Loucy (cell line): ENCODE data around the gene PLA2G4C.

Experiments used
- H2AFZ ChIP-seq: fragments of 200-600 bp; sonication (generic); 2 replicates; pipeline ENCODE4 v1.6.0; 2016; ENCODE audit warnings: antibody characterized with exemption, mild to moderate bottlenecking, low read length, moderate library complexity
- H3F3A ChIP-seq: fragments of 200-600 bp; 2 replicates; pipeline ENCODE4 v1.6.0; 2016; ENCODE audit warnings: antibody characterized with exemption, low read depth, mild to moderate bottlenecking
- H3K27me3 ChIP-seq: fragments of 200-600 bp; sonication (generic); 2 replicates; pipeline ENCODE4 v1.6.1; 2014; ENCODE audit warnings: low read length, mild to moderate bottlenecking; ENCODE audit not compliant: insufficient read depth, poor library complexity, severe bottlenecking
- H3K36me3 ChIP-seq: fragments of 200-600 bp; sonication (generic); 2 replicates; pipeline ENCODE4 v1.6.1; 2016; ENCODE audit warnings: low read length; ENCODE audit not compliant: insufficient read depth
- H3K4me1 ChIP-seq: fragments of 200-600 bp; sonication (generic); 2 replicates; pipeline ENCODE4 v1.5.1; 2014; ENCODE audit warnings: low read length, mild to moderate bottlenecking; ENCODE audit not compliant: insufficient read depth, poor library complexity, severe bottlenecking
- H3K4me2 ChIP-seq: fragments of 200-600 bp; sonication (generic); 2 replicates; pipeline ENCODE4 v1.6.0; 2014; ENCODE audit warnings: antibody characterized with exemption, low read length, low read depth, mild to moderate bottlenecking; ENCODE audit not compliant: poor library complexity, severe bottlenecking
- H3K4me3 ChIP-seq: fragments of 200-600 bp; sonication (generic); 2 replicates; pipeline ENCODE4 v1.5.1; 2014; ENCODE audit warnings: low read length, mild to moderate bottlenecking, mixed read lengths; ENCODE audit not compliant: poor library complexity, severe bottlenecking
- H3K79me2 ChIP-seq: fragments of 200-600 bp; sonication (generic); 2 replicates; pipeline ENCODE4 v1.6.1; 2014; ENCODE audit warnings: low read length; ENCODE audit not compliant: insufficient read depth
- H3K9ac ChIP-seq: fragments of 200-600 bp; sonication (generic); 2 replicates; pipeline ENCODE4 v1.6.0; 2014; ENCODE audit warnings: mild to moderate bottlenecking, low read depth, low read length, moderate library complexity; ENCODE audit not compliant: poor library complexity, severe bottlenecking
- H3K9me2 ChIP-seq: fragments of 200-600 bp; sonication (generic); replicated peaks from 2 replicates; pipeline ENCODE4 v1.6.1; 2016; ENCODE audit warnings: low read depth, low read length, mixed read lengths
- H3K9me3 ChIP-seq: fragments of 200-600 bp; sonication (generic); 2 replicates; pipeline ENCODE4 v1.6.1; 2014; ENCODE audit warnings: mild to moderate bottlenecking, antibody characterized with exemption, low read length, low read depth; ENCODE audit not compliant: insufficient read depth
- H4K20me1 ChIP-seq: fragments of 200-600 bp; sonication (generic); 2 replicates; pipeline ENCODE4 v1.6.0; 2014; ENCODE audit warnings: antibody characterized with exemption, low read length, mild to moderate bottlenecking; ENCODE audit not compliant: insufficient read depth, poor library complexity, severe bottlenecking
- EZH2phosphoT487 ChIP-seq: fragments of 200-600 bp; IDR thresholded peaks from 2 replicates; pipeline ENCODE4 v1.6.1; 2018; ENCODE audit warnings: antibody characterized with exemption, mild to moderate bottlenecking, moderate library complexity, borderline replicate concordance
- TF ChIP-seq, protein P1 (sequence below): fragments of 200-600 bp; sonication (generic); conservative IDR thresholded peaks from 2 replicates; pipeline ENCODE4 v1.5.1; 2014; ENCODE audit warnings: mild to moderate bottlenecking, antibody characterized with exemption, low read length

PLA2G4C gene

DNA sequence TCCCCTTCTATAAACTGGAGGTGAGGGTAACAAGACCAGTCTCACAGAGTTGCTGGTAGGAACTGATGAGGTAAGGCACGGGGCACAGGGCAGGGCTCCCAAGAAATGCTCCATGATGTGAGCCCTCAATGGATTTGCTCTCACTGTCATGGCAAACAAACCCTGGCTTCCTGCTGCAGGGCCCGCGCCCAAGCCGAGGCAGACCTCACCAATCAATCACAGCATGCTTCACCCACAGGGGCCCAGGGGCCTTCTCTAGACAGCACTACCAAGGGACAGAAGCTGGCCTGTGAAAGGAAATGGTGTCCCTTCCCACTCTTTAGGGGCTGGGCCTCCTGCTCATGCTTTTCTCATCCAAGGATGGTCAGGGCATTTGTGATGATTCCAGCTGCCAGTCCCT is 25.9 kb upstream of the PLA2G4C start:
- H3K9me3 ChIP-seq = no peaks in the 10 kb centered on the region
- no peaks in the 10 kb centered on the region for H3K79me2 ChIP-seq
- H4K20me1 ChIP-seq = no peaks in the 10 kb centered on the region
- no peak overlapping the region for H3K9ac ChIP-seq
- no peaks in the 10 kb centered on the region for H3K9me2 ChIP-seq
- no peak for TF ChIP-seq EZH2phosphoT487
- TF ChIP-seq, protein P1, sequence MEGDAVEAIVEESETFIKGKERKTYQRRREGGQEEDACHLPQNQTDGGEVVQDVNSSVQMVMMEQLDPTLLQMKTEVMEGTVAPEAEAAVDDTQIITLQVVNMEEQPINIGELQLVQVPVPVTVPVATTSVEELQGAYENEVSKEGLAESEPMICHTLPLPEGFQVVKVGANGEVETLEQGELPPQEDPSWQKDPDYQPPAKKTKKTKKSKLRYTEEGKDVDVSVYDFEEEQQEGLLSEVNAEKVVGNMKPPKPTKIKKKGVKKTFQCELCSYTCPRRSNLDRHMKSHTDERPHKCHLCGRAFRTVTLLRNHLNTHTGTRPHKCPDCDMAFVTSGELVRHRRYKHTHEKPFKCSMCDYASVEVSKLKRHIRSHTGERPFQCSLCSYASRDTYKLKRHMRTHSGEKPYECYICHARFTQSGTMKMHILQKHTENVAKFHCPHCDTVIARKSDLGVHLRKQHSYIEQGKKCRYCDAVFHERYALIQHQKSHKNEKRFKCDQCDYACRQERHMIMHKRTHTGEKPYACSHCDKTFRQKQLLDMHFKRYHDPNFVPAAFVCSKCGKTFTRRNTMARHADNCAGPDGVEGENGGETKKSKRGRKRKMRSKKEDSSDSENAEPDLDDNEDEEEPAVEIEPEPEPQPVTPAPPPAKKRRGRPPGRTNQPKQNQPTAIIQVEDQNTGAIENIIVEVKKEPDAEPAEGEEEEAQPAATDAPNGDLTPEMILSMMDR = no peak
- H3K4me2 ChIP-seq = no peak overlapping the region
- no peaks in the 10 kb centered on the region for H3F3A ChIP-seq
- H3K27me3 ChIP-seq = no peaks in the 10 kb centered on the region
- H3K4me3 ChIP-seq = no peak overlapping the region
- peaks cover 37% of the 10 kb centered on the region; the same call in 1 of the 2 replicates for H3K36me3 ChIP-seq
- H2AFZ ChIP-seq = no peak overlapping the region
- no peaks in the 10 kb centered on the region for H3K4me1 ChIP-seq

DNA sequence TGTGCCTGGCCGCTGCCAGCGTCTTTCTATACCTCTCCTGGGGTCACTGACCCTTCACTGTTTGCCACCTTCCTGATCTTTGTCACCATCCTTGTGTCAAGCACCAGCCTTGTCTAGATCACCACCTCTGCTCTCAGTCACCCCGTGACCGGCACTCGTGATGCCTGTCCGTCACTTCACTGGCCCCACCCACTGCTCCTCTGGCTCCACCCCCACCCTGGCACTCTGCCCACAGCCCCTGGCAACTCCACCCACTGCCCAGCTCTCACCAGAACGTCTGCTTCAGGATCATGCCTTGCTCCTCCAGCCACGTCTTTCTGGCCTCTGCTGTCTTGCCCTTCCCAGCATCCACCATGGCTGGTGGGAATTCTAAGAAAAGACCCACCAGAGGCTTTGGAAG is 24.8 kb upstream of the PLA2G4C start:
- H2AFZ ChIP-seq = no peak overlapping the region
- H3K9ac ChIP-seq = no peak overlapping the region
- H3K4me3 ChIP-seq = no peak overlapping the region
- TF ChIP-seq, protein P1 = no peak
- TF ChIP-seq EZH2phosphoT487 = no peak
- H3K9me3 ChIP-seq = no peaks in the 10 kb centered on the region
- H3K27me3 ChIP-seq = no peaks in the 10 kb centered on the region
- H3K4me1 ChIP-seq = no peaks in the 10 kb centered on the region
- H3K36me3 ChIP-seq = peaks cover 39% of the 10 kb centered on the region; the same call in 1 of the 2 replicates
- no peaks in the 10 kb centered on the region for H3F3A ChIP-seq
- no peaks in the 10 kb centered on the region for H4K20me1 ChIP-seq
- H3K4me2 ChIP-seq = no peak overlapping the region
- no peaks in the 10 kb centered on the region for H3K79me2 ChIP-seq
- H3K9me2 ChIP-seq = no peaks in the 10 kb centered on the region

DNA sequence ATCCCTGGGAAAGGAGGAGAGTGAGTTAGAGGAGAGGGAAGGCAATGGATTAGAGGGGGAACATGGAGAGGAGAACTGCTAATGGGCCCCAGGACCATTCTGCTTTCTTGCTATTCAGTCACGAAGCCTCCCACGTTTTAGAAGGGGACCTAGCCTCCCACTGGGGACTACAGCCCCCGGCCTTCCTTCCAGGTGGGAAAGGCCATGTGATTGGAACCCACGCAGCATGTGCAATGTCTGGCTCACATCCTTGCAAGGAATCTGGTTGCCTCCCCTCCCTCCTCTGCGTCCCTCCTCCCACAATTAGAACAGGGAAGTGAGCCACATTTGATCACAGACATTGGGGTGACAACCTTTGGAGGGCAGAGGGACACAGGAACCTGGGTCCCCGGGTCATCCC is 22.5 kb upstream of the PLA2G4C start:
- no peak overlapping the region for H3K4me2 ChIP-seq
- H4K20me1 ChIP-seq = no peaks in the 10 kb centered on the region
- H3K9ac ChIP-seq = no peak overlapping the region
- H3K4me1 ChIP-seq = no peaks in the 10 kb centered on the region
- TF ChIP-seq, protein P1 = no peak
- TF ChIP-seq EZH2phosphoT487 = no peak
- H3K4me3 ChIP-seq = no peak overlapping the region
- no peaks in the 10 kb centered on the region for H3F3A ChIP-seq
- no peaks in the 10 kb centered on the region for H3K27me3 ChIP-seq
- no peaks in the 10 kb centered on the region for H3K9me2 ChIP-seq
- no peak overlapping the region for H2AFZ ChIP-seq
- no peaks in the 10 kb centered on the region for H3K9me3 ChIP-seq
- H3K79me2 ChIP-seq = no peaks in the 10 kb centered on the region
- peaks cover 44% of the 10 kb centered on the region; the same call in 1 of the 2 replicates for H3K36me3 ChIP-seq
